Activated B cell treated with CpG ODN at 0.5 μM for 24 hours (primary cell): ENCODE results near the gene RBBP8NL. TPM values are rescaled to one million over a fixed set of nuclear protein-coding genes. Genes with fewer than 3 reads are reported as not detected.

Experiments used
- ATAC-seq: fragments of 200-7000 bp; cut with Tn5 transposase; one replicate; pipeline ENCODE4 v1.10.0; 2021; ENCODE audit warnings: low read depth, mild to moderate bottlenecking, moderate library complexity
- CTCF ChIA-PET: fragments of 350-600 bp; sonication (Branson Sonifier 250); formaldehyde crosslinking; loops from one replicate; lab custom pipeline; 2021; ENCODE audit warnings: antibody characterized with exemption; lab: Charles Lee
- POLR2A ChIA-PET: fragments of 350-600 bp; sonication (Branson Sonifier 250); formaldehyde crosslinking; loops from one replicate; lab custom pipeline; 2021; ENCODE audit warnings: antibody characterized with exemption; lab: Charles Lee
- DNase-seq: peaks from one replicate; pipeline ENCODE4 v3.0.0; 2022
- H3K27ac Mint-ChIP-seq: one replicate; pipeline ENCODE4 v1.8.0; 2020; ENCODE audit warnings: mixed read lengths
- H3K27me3 Mint-ChIP-seq: one replicate; pipeline ENCODE4 v1.8.0; 2021; ENCODE audit warnings: mixed read lengths
- H3K36me3 Mint-ChIP-seq: one replicate; pipeline ENCODE4 v1.8.0; 2021; ENCODE audit warnings: low read depth, mixed read lengths
- H3K4me1 Mint-ChIP-seq: one replicate; pipeline ENCODE4 v1.8.0; 2021; ENCODE audit warnings: mixed read lengths
- H3K4me3 Mint-ChIP-seq: one replicate; pipeline ENCODE4 v1.8.0; 2020; ENCODE audit warnings: mild to moderate bottlenecking, mixed read lengths
- H3K9me3 Mint-ChIP-seq: one replicate; pipeline ENCODE4 v1.8.0; 2020; ENCODE audit warnings: mixed read lengths
- CTCF ChIP-seq: fragments of 200-600 bp; IDR thresholded peaks from one replicate; pipeline ENCODE4 v1.8.0; 2022; ENCODE audit warnings: antibody characterized with exemption, mild to moderate bottlenecking
- intact Hi-C: fragments of 100-400 bp; cut with micrococcal nuclease; formaldehyde crosslinking; loops from one replicate; pipeline ENCODE4 v1.15.1; 2024
- total RNA-seq: library from RNA; stranded (reverse); gene quantifications from 2 replicates; pipeline ENCODE4 v1.2.3, GENCODE V29; 2022

RBBP8NL gene
- total RNA-seq, 1 donor from 2014 or later = not detected

GRCh38 chr20:62366370-62367135 is 60.8 kb downstream of the RBBP8NL start:
- CTCF ChIA-PET = interaction anchor here (1.4 to 1.9 kb wide), 2 partner anchors 15 to 64 kb away, joined by 4 to 6 read pairs; no protein-coding TSS in a partner anchor
- ATAC-seq (peak; percentile 43), DNase-seq (no peak)
- no peak for TF ChIP-seq CTCF
- H3K27ac Mint-ChIP-seq = no peak overlapping the region
- intact Hi-C loops = loop anchor here (1.0 to 5.0 kb wide), 3 partner anchors 27 to 184 kb away; partner anchors contain the start of genes ADRM1 and MTG2
- H3K4me3 Mint-ChIP-seq = peak overlapping the region; percentile 46
- peaks cover 2% of the 10 kb centered on the region for H3K27me3 Mint-ChIP-seq
- H3K4me1 Mint-ChIP-seq = peaks cover 14% of the 10 kb centered on the region
- H3K9me3 Mint-ChIP-seq = no peaks in the 10 kb centered on the region
- no peaks in the 10 kb centered on the region for H3K36me3 Mint-ChIP-seq
- POLR2A ChIA-PET = interaction anchor here (0.5 to 2.6 kb wide), 6 partner anchors 14 to 219 kb away, joined by 3 to 21 read pairs (median 4); partner anchors contain the start of genes ADRM1 and RPS21

GRCh38 chr20:62365814-62366369 is 61.4 kb downstream of the RBBP8NL start:
- no peak for TF ChIP-seq CTCF
- POLR2A ChIA-PET = interaction anchor here (0.5 to 1.8 kb wide), 5 partner anchors 14 to 220 kb away, joined by 3 to 8 read pairs (median 4); partner anchors contain the start of gene RPS21
- H3K9me3 Mint-ChIP-seq = no peaks in the 10 kb centered on the region
- H3K36me3 Mint-ChIP-seq = no peaks in the 10 kb centered on the region
- peak overlapping the region; percentile 46 for H3K4me3 Mint-ChIP-seq
- DNase-seq = no peak
- CTCF ChIA-PET = interaction anchor here (1.4 to 1.9 kb wide), 3 partner anchors 16 to 65 kb away, joined by 3 to 6 read pairs (median 4); no protein-coding TSS in a partner anchor
- peak; percentile 25 for ATAC-seq
- no peak overlapping the region for H3K27ac Mint-ChIP-seq
- peaks cover 14% of the 10 kb centered on the region for H3K4me1 Mint-ChIP-seq
- intact Hi-C loops = loop anchor here (5.0 kb wide), 1 partner anchor 184 kb away; the partner anchor contains the start of gene MTG2
- H3K27me3 Mint-ChIP-seq = peaks cover 2% of the 10 kb centered on the region

GRCh38 chr20:62364911-62365736 is 62.2 kb downstream of the RBBP8NL start:
- Mint-ChIP-seq H3K27ac (no peak overlapping the region), H3K4me1 (peaks cover 14% of the 10 kb centered on the region), H3K9me3 (no peaks in the 10 kb centered on the region), H3K4me3 (peak overlapping the region; percentile 55), H3K36me3 (no peaks in the 10 kb centered on the region), H3K27me3 (peaks cover 2% of the 10 kb centered on the region)
- ChIA-PET CTCF (interaction anchor here (1.4 to 1.5 kb wide), 2 partner anchors 17 to 64 kb away, joined by 3 to 6 read pairs; no protein-coding TSS in a partner anchor), POLR2A (interaction anchor here (0.7 to 1.8 kb wide), 3 partner anchors 17 to 62 kb away, joined by 4 to 5 read pairs (median 4); no protein-coding TSS in a partner anchor)
- TF ChIP-seq CTCF = no peak
- intact Hi-C loops = loop anchor here (5.0 kb wide), 1 partner anchor 183 kb away; the partner anchor contains the start of gene MTG2
- no peak for DNase-seq
- ATAC-seq = no peak

GRCh38 chr20:62363920-62364851 is 63.2 kb downstream of the RBBP8NL start:
- intact Hi-C loops = no loop called here
- no peak for DNase-seq
- Mint-ChIP-seq H3K36me3 (no peaks in the 10 kb centered on the region), H3K4me1 (peaks cover 10% of the 10 kb centered on the region), H3K9me3 (no peaks in the 10 kb centered on the region), H3K27me3 (no peaks in the 10 kb centered on the region), H3K27ac (no peak overlapping the region), H3K4me3 (no peak overlapping the region)
- ChIA-PET POLR2A (interaction anchor here (1.2 to 1.8 kb wide), 3 partner anchors 11 to 61 kb away, joined by 3 to 4 read pairs (median 4); no protein-coding TSS in a partner anchor), CTCF (interaction anchor here (1.5 kb wide), 1 partner anchor 63 kb away, joined by 3 read pairs; no protein-coding TSS in a partner anchor)
- no peak for ATAC-seq
- TF ChIP-seq CTCF = no peak
